Spleen (tissue), 11 donors: Measurements from ENCODE around the gene F2RL3. TPM values are rescaled to one million over a fixed set of nuclear protein-coding genes. Genes with fewer than 3 reads are reported as not detected.

Experiments
- DNase-seq: peaks from one replicate; pipeline ENCODE4 v3.0.0-alpha.2; 2020
- H3K27ac ChIP-seq, 8 donors: fragments of 200-600 bp; sonication (generic) in 7 of 8; 1 replicate in 4 of 8; 2 replicates in 4 of 8; pipeline versions ENCODE4 v1.5.0 to v1.8.0; 2016 to 2021; ENCODE audit warnings: inconsistent platforms in 4 of 8, mild to moderate bottlenecking in 4 of 8, moderate library complexity in 1 of 8
- H3K27me3 ChIP-seq, 7 donors: fragments of 200-600 bp; sonication (generic) in 6 of 7; replicated peaks in 1 of 7; 1 replicate in 4 of 7; 2 replicates in 3 of 7; pipeline versions ENCODE4 v1.5.0 to v1.8.0; 2016 to 2021; ENCODE audit warnings: inconsistent platforms in 3 of 7, mild to moderate bottlenecking in 1 of 7
- H3K36me3 ChIP-seq, 6 donors: fragments of 200-600 bp; sonication (generic) in 5 of 6; 1 replicate in 4 of 6; 2 replicates in 2 of 6; pipeline versions ENCODE4 v1.5.0 to v1.8.0; 2016 to 2021; ENCODE audit warnings: inconsistent platforms in 2 of 6
- H3K4me1 ChIP-seq, 6 donors: fragments of 200-600 bp; sonication (generic) in 5 of 6; 1 replicate in 3 of 6; 2 replicates in 3 of 6; pipeline versions ENCODE4 v1.5.0 to v1.8.0; 2016 to 2021; ENCODE audit warnings: inconsistent platforms in 3 of 6
- H3K4me3 ChIP-seq, 8 donors: fragments of 200-600 bp; sonication (generic) in 7 of 8; 1 replicate in 4 of 8; 2 replicates in 4 of 8; pipeline versions ENCODE4 v1.5.0 to v1.8.0; 2016 to 2021; ENCODE audit warnings: inconsistent platforms in 4 of 8, mild to moderate bottlenecking in 4 of 8, moderate library complexity in 2 of 8
- H3K9me3 ChIP-seq, 8 donors: fragments of 200-600 bp; sonication (generic) in 7 of 8; 1 replicate in 4 of 8; 2 replicates in 4 of 8; pipeline versions ENCODE4 v1.5.0 to v1.8.0; 2016 to 2021; ENCODE audit warnings: inconsistent platforms in 4 of 8
- POLR2A ChIP-seq, 3 donors: fragments of 450-650 bp; IDR thresholded peaks; one replicate each; pipeline ENCODE4 v1.5.1; 2017; ENCODE audit warnings: antibody characterized with exemption in 3 of 3, mild to moderate bottlenecking in 1 of 3
- POLR2AphosphoS5 ChIP-seq, 3 donors: sonication (generic); formaldehyde crosslinking; IDR thresholded peaks; one replicate each; pipeline ENCODE4 v1.5.1; 2017; ENCODE audit warnings: antibody characterized with exemption in 3 of 3
- WGBS, 5 donors: extraction: QIAGEN DNeasy Blood & Tissue Kit in 3 of 5; methylation state at CpG; one replicate each; pipeline versions ENCODE4 v1.1.5 to v1.1.7; 2013 to 2018; 5-methylcytosine and 5-hydroxymethylcytosine counted together
- intact Hi-C: fragments of 100-400 bp; cut with DNase I; formaldehyde crosslinking; loops from one replicate; pipeline ENCODE4 v1.15.0; 2023; ENCODE audit warnings: low total_unique reads
- polyA plus RNA-seq, 3 donors: library from polyadenylated mRNA; stranded (reverse); fragments of 200-250 nt; gene quantifications; one replicate each; pipeline ENCODE4 v1.2.1, GENCODE V29; 2013
- total RNA-seq, 7 donors: library from RNA; depleted of rRNA in 3 of 7; stranded (reverse); fragments of >200 nt in 3 of 7; fragmentation: NEBNext Ultra II Directional in 4 of 7; extraction: Animal tissue kit (Norgen Biotek cat#: 25700) in 4 of 7; gene quantifications; one replicate each; pipeline versions ENCODE4 v1.1.0 to v1.2.1, GENCODE V29; 2016 to 2021
- TF ChIP-seq, protein P1 (sequence below), 11 experiments: fragments of 200-600 bp in 7 of 11; fragments of 450-650 bp in 4 of 11; sonication (generic) in 4 of 11; IDR thresholded peaks in 8 of 11; conservative IDR thresholded peaks in 3 of 11; 1 replicate in 7 of 11; 2 replicates in 4 of 11; pipeline versions ENCODE4 v1.4.0 to v1.8.0; 2016 to 2021; ENCODE audit warnings: antibody characterized with exemption in 11 of 11, inconsistent platforms in 4 of 11, mild to moderate bottlenecking in 1 of 11
- donor health status: healthy with polysubstance abuse.
- donor health status: DM: no; HTN: no; CAD: no; lungs with moderate emphysema.
- donor health status: DM: no; HTN: no; CAD: no.
- donor health status: Bipolar disorder and iron deficiency.
- donor health status: healthy.
- donor health status: DM: no; HTN: no; CAD: no.
- donor health status: DM: yes; HTN: yes; CAD: no.

Gene F2RL3
- total and polyA plus RNA-seq, 10 donors = 0.48 to 5.4 (median 1.8) TPM

GRCh38 chr19:16849168-16849567, 39.6 kb upstream of the F2RL3 start:
- Histone ChIP-seq H3K9me3 (no peaks in the 10 kb centered on the region), H3K36me3 (peaks cover 3 to 100% (median 91%) of the 10 kb centered on the region in 6 donors), H3K27ac (no peak overlapping the region), H3K4me1 (peaks cover 0 to 3% (median 0%) of the 10 kb centered on the region in 6 donors), H3K4me3 (no peak overlapping the region), H3K27me3 (no peaks in the 10 kb centered on the region)
- no peak for DNase-seq
- TF ChIP-seq, protein P1, sequence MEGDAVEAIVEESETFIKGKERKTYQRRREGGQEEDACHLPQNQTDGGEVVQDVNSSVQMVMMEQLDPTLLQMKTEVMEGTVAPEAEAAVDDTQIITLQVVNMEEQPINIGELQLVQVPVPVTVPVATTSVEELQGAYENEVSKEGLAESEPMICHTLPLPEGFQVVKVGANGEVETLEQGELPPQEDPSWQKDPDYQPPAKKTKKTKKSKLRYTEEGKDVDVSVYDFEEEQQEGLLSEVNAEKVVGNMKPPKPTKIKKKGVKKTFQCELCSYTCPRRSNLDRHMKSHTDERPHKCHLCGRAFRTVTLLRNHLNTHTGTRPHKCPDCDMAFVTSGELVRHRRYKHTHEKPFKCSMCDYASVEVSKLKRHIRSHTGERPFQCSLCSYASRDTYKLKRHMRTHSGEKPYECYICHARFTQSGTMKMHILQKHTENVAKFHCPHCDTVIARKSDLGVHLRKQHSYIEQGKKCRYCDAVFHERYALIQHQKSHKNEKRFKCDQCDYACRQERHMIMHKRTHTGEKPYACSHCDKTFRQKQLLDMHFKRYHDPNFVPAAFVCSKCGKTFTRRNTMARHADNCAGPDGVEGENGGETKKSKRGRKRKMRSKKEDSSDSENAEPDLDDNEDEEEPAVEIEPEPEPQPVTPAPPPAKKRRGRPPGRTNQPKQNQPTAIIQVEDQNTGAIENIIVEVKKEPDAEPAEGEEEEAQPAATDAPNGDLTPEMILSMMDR (IDR thresholded peaks at IDR 0.05 in 8 of 11, conservative IDR thresholded peaks at IDR 0.05 in 3 of 11) = no peak
- TF ChIP-seq POLR2AphosphoS5 (IDR thresholded peaks at IDR 0.05) = no peak
- intact Hi-C loops = no loop called here
- 81 to 100% (median 90%) methylated on average over 1 of the region's 1 CpG for WGBS, 5 donors

- H3K4me1 ChIP-seq = no peaks in the 10 kb centered on the region
- no peaks in the 10 kb centered on the region for H3K27me3 ChIP-seq
- intact Hi-C loops = no loop called here
- 94 to 100% (median 97%) methylated on average over 4 of the region's 4 CpGs for WGBS, 5 donors
- TF ChIP-seq, protein P1 (IDR thresholded peaks at IDR 0.05 in 8 of 11, conservative IDR thresholded peaks at IDR 0.05 in 3 of 11) = no peak
- TF ChIP-seq POLR2A (IDR thresholded peaks at IDR 0.05) (no peak), POLR2AphosphoS5 (IDR thresholded peaks at IDR 0.05) (no peak)
- no peak overlapping the region for H3K27ac ChIP-seq
- DNase-seq = no peak
- peaks cover 0 to 100% (median 93%) of the 10 kb centered on the region in 6 donors for H3K36me3 ChIP-seq
- H3K9me3 ChIP-seq = no peaks in the 10 kb centered on the region
- no peak overlapping the region for H3K4me3 ChIP-seq
Measured at GRCh38 chr19:16850133-16850532, 38.7 kb upstream of the F2RL3 start.

- WGBS, 5 donors = 91 to 95% (median 94%) methylated on average over 28 to 33 of the region's 33 CpGs
- intact Hi-C loops = no loop called here
- peaks cover 0 to 100% (median 93%) of the 10 kb centered on the region in 6 donors for H3K36me3 ChIP-seq
Measured at GRCh38 chr19:16851031-16851712, 37.6 kb upstream of the F2RL3 start.

DNA sequence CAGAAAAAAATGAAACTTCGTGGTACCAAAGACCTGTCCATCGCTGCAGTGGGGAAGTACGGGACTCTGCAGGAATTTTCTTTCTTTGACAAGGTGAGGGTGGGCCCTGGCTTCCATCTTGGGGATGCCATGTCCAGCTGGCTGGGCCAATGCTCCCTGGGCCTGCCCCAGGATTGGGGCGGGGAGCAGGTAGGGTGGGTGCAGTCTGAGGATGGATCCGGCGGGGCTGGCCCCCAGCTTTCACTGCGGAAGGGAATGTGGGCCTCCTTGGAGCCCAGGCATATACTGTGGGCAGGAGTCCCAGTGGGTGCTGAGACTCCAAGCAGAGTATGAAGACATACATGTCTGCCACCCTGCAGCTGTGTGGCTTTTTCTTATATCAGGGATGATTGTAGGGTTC, 35.7 kb upstream of the F2RL3 start:
- Histone ChIP-seq H3K9me3 (no peaks in the 10 kb centered on the region), H3K27me3 (no peaks in the 10 kb centered on the region), H3K4me1 (no peaks in the 10 kb centered on the region), H3K4me3 (no peak overlapping the region), H3K36me3 (peaks cover 0 to 97% (median 81%) of the 10 kb centered on the region in 6 donors), H3K27ac (no peak overlapping the region)
- WGBS, 5 donors = 92 to 97% (median 94%) methylated on average over 7 of the region's 7 CpGs
- intact Hi-C loops = no loop called here
- DNase-seq = no peak
- TF ChIP-seq, protein P1 (IDR thresholded peaks at IDR 0.05 in 8 of 11, conservative IDR thresholded peaks at IDR 0.05 in 3 of 11) = no peak
- TF ChIP-seq POLR2A (IDR thresholded peaks at IDR 0.05) (no peak), POLR2AphosphoS5 (IDR thresholded peaks at IDR 0.05) (peak in 1 of 3 donors; percentile 14)

More at GRCh38 chr19:16851031-16851712, 37.6 kb upstream of the F2RL3 start:
- Histone ChIP-seq H3K27me3 (no peaks in the 10 kb centered on the region), H3K4me3 (no peak overlapping the region), H3K4me1 (no peaks in the 10 kb centered on the region), H3K27ac (no peak overlapping the region), H3K9me3 (no peaks in the 10 kb centered on the region)
- TF ChIP-seq POLR2AphosphoS5 (IDR thresholded peaks at IDR 0.05) (peak in 1 of 3 donors; percentile 63), POLR2A (IDR thresholded peaks at IDR 0.05) (no peak)
- DNase-seq = no peak
